Measurements from ENCODE around the gene PTCD2. TPM values are rescaled to one million over a fixed set of nuclear protein-coding genes. Genes with fewer than 3 reads are reported as not detected.

PTCD2 gene
- total and polyA plus RNA-seq, 11 donors, result 5.3 to 21.5 (median 13.0) TPM

- Histone ChIP-seq H3K27ac (no peak overlapping the region), H3K4me1 (peaks cover 0 to 9% (median 0%) of the 10 kb centered on the region in 12 donors), H3K9me3 (peaks cover 0 to 11% (median 0%) of the 10 kb centered on the region in 12 donors), H3K36me3 (peaks cover 0 to 9% (median 0%) of the 10 kb centered on the region in 9 donors), H3K27me3 (no peaks in the 10 kb centered on the region), H3K4me3 (no peak overlapping the region)
- intact Hi-C loops (cut with DNase I), result loop anchor here in 1 of 10 donors (10.0 kb wide), 1 partner anchor 129 kb away; no protein-coding TSS in a partner anchor
- no peak for ATAC-seq
- WGBS, 4 donors, result 95 to 99% (median 97%) methylated on average over 7 of the region's 7 CpGs
- DNase-seq, result no peak
- TF ChIP-seq POLR2A (IDR thresholded peaks at IDR 0.05), result no peak
- TF ChIP-seq, protein P1, sequence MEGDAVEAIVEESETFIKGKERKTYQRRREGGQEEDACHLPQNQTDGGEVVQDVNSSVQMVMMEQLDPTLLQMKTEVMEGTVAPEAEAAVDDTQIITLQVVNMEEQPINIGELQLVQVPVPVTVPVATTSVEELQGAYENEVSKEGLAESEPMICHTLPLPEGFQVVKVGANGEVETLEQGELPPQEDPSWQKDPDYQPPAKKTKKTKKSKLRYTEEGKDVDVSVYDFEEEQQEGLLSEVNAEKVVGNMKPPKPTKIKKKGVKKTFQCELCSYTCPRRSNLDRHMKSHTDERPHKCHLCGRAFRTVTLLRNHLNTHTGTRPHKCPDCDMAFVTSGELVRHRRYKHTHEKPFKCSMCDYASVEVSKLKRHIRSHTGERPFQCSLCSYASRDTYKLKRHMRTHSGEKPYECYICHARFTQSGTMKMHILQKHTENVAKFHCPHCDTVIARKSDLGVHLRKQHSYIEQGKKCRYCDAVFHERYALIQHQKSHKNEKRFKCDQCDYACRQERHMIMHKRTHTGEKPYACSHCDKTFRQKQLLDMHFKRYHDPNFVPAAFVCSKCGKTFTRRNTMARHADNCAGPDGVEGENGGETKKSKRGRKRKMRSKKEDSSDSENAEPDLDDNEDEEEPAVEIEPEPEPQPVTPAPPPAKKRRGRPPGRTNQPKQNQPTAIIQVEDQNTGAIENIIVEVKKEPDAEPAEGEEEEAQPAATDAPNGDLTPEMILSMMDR (IDR thresholded peaks at IDR 0.05), result no peak
These were observed 46.6 kb upstream of the PTCD2 start for GRCh38 chr5:72273547-72273946.

DNA sequence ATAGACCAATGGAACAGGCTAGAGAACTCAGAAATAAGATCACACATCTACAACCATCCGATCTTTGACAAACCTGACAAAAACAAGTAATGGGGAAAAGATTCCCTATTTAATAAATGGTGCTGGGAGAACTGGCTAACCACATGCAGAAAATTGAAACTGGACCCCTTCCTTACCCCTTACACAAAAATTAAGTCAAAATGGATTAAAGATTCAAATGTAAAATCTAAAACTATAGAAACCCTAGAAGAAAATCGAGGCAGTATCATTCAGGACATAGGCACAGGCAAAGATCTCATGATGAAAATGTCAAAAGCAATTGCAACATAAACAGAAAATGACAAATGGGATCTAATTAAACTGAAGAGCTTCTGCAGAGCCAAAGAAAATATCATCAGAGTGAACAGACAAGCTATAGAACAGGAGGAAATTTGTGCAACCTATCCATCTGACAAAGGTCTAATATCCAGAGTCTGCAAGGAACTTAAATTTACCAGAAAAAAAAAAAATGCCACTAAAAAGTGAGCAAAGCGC is 43.9 kb upstream of the PTCD2 start:
- no peak for ATAC-seq
- DNase-seq, result no peak
- Histone ChIP-seq H3K27ac (no peak overlapping the region), H3K9me3 (peaks cover 0 to 11% (median 0%) of the 10 kb centered on the region in 12 donors), H3K4me3 (no peak overlapping the region), H3K27me3 (no peaks in the 10 kb centered on the region), H3K4me1 (peaks cover 0 to 15% (median 1%) of the 10 kb centered on the region in 12 donors), H3K36me3 (peaks cover 0 to 9% (median 0%) of the 10 kb centered on the region in 9 donors)
- TF ChIP-seq POLR2A (IDR thresholded peaks at IDR 0.05), result no peak
- TF ChIP-seq, protein P1 (IDR thresholded peaks at IDR 0.05), result no peak
- WGBS, 4 donors, result 97 to 100% (median 98%) methylated on average over 3 of the region's 3 CpGs
- intact Hi-C loops (cut with DNase I), result loop anchor here in 1 of 10 donors (10.0 kb wide), 1 partner anchor 131 kb away; no protein-coding TSS in a partner anchor

- DNase-seq (no peak), ATAC-seq (peak in 2 of 4 donors; percentile 34 to 60)
- intact Hi-C loops (cut with DNase I), result no loop called here
- Histone ChIP-seq H3K4me3 (no peak overlapping the region), H3K9me3 (peaks cover 0 to 11% (median 0%) of the 10 kb centered on the region in 12 donors), H3K27me3 (no peaks in the 10 kb centered on the region), H3K4me1 (peaks cover 0 to 40% (median 12%) of the 10 kb centered on the region in 12 donors), H3K36me3 (peaks cover 0 to 9% (median 0%) of the 10 kb centered on the region in 9 donors), H3K27ac (peak overlapping the region in 10 of 12 donors; percentile 22 to 80 (median 68))
- no peak for TF ChIP-seq POLR2A (IDR thresholded peaks at IDR 0.05)
- TF ChIP-seq, protein P1 (IDR thresholded peaks at IDR 0.05), result peak; percentile 27 to 55 (median 42)
- 43 to 63% (median 54%) methylated on average over 2 of the region's 2 CpGs for WGBS, 4 donors
These were observed 39.5 kb upstream of the PTCD2 start for GRCh38 chr5:72280581-72281069.

- peaks cover 0 to 40% (median 12%) of the 10 kb centered on the region in 12 donors for H3K4me1 ChIP-seq
- H3K27me3 ChIP-seq, result no peaks in the 10 kb centered on the region
- DNase-seq, result no peak
- H3K36me3 ChIP-seq, result peaks cover 0 to 5% (median 0%) of the 10 kb centered on the region in 9 donors
- H3K4me3 ChIP-seq, result no peak overlapping the region
- peak in 2 of 4 donors; percentile 18 to 28 for ATAC-seq
- H3K9me3 ChIP-seq, result peaks cover 0 to 6% (median 0%) of the 10 kb centered on the region in 12 donors
- peak overlapping the region; percentile 18 to 80 (median 68) for H3K27ac ChIP-seq
- intact Hi-C loops (cut with DNase I), result no loop called here
- no peak for TF ChIP-seq POLR2A (IDR thresholded peaks at IDR 0.05)
- TF ChIP-seq, protein P1 (IDR thresholded peaks at IDR 0.05), result no peak
- 78 to 86% (median 83%) methylated on average over 1 of the region's 1 CpG for WGBS, 4 donors
These were observed 38.8 kb upstream of the PTCD2 start for GRCh38 chr5:72281430-72281763.

All from heart left ventricle (tissue), 16 donors.